Mesendoderm (in vitro differentiated cells): ENCODE results near the gene ANKS1B.

Experiments
- DNase-seq: peaks from one replicate; pipeline ENCODE4 v3.0.0; 2013
- H2AK5ac ChIP-seq: 2 replicates; pipeline ENCODE4 v1.6.1; 2013; ENCODE audit warnings: low read length, inconsistent platforms
- H2BK120ac ChIP-seq: 2 replicates; pipeline ENCODE4 v1.6.1; 2013; ENCODE audit warnings: low read depth, mild to moderate bottlenecking, low read length, moderate library complexity, mixed read lengths
- H2BK15ac ChIP-seq: replicated peaks from 2 replicates; pipeline ENCODE4 v1.6.1; 2013; ENCODE audit warnings: low read depth, mild to moderate bottlenecking, moderate library complexity
- H2BK5ac ChIP-seq: 2 replicates; pipeline ENCODE4 v1.6.1; 2013; ENCODE audit warnings: low read length, inconsistent platforms
- H3K18ac ChIP-seq: 2 replicates; pipeline ENCODE4 v1.6.1; 2013; ENCODE audit warnings: mild to moderate bottlenecking, low read length, mixed read lengths
- H3K23ac ChIP-seq: one replicate; pipeline ENCODE4 v1.6.1; 2013; ENCODE audit warnings: low read length
- H3K27ac ChIP-seq: 2 replicates; pipeline ENCODE4 v1.5.1; 2013; ENCODE audit warnings: low read depth, mild to moderate bottlenecking, inconsistent platforms, low read length, moderate library complexity
- H3K27me3 ChIP-seq: 2 replicates; pipeline ENCODE4 v1.6.1; 2013; ENCODE audit warnings: low read length, control low read depth, mild to moderate bottlenecking, inconsistent platforms; ENCODE audit not compliant: insufficient read depth, poor library complexity
- H3K36me3 ChIP-seq: 2 replicates; pipeline ENCODE4 v1.6.1; 2013; ENCODE audit warnings: low read length, inconsistent platforms; ENCODE audit not compliant: control insufficient read depth, insufficient read depth
- H3K4ac ChIP-seq: one replicate; pipeline ENCODE4 v1.6.1; 2013; ENCODE audit warnings: low read depth, mild to moderate bottlenecking, low read length, moderate library complexity
- H3K4me1 ChIP-seq: 2 replicates; pipeline ENCODE4 v1.6.1; 2013; ENCODE audit warnings: low read depth, low read length, inconsistent platforms; ENCODE audit not compliant: control insufficient read depth
- H3K4me2 ChIP-seq: 2 replicates; pipeline ENCODE4 v1.6.1; 2013; ENCODE audit warnings: low read length
- H3K4me3 ChIP-seq: 2 replicates; pipeline ENCODE4 v1.5.1; 2013; ENCODE audit warnings: mild to moderate bottlenecking, low read length
- H3K56ac ChIP-seq: one replicate; pipeline ENCODE4 v1.6.1; 2013; ENCODE audit warnings: low read length
- H3K79me1 ChIP-seq: 2 replicates; pipeline ENCODE4 v1.6.1; 2013; ENCODE audit warnings: low read length, inconsistent platforms
- H3K79me2 ChIP-seq: 2 replicates; pipeline ENCODE4 v1.6.1; 2013; ENCODE audit warnings: mild to moderate bottlenecking, low read length; ENCODE audit not compliant: control insufficient read depth, insufficient read depth
- H3K9ac ChIP-seq: 2 replicates; pipeline ENCODE4 v1.6.1; 2013; ENCODE audit warnings: low read length, inconsistent platforms
- H4K5ac ChIP-seq: one replicate; pipeline ENCODE4 v1.6.1; 2013; ENCODE audit warnings: low read length
- H4K8ac ChIP-seq: one replicate; pipeline ENCODE4 v1.6.1; 2013; ENCODE audit warnings: low read depth, mild to moderate bottlenecking, control low read depth, low read length, moderate library complexity
- WGBS: extraction: QIAGEN DNeasy Blood & Tissue Kit; methylation state at CpG from one replicate; pipeline ENCODE4 v1.1.7; 2013; ENCODE audit warnings: low lambda C conversion rate, missing lambda C conversion rate; ENCODE audit not compliant: insufficient coverage; ENCODE audit errors: extremely low coverage; 5-methylcytosine and 5-hydroxymethylcytosine counted together

The ANKS1B gene

DNA sequence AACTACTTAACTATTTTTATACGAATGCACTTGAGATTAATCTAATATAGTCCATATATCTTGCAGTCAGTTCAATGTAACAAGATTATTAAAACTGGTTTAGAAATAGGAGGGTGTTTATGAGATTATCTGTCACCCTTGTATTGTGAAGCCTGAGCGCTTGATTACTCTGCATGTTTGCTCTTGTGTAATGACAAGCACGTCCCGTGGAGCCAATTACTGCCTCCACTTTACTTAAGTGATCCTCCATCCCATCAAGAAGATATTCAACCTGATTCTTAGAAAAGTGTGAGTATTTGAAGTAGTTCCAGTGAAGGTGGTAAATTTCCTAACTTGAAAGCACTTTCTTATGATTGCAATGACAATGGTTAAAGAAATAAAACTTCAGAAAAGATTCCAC is 752.4 kb downstream of the ANKS1B start:
- Histone ChIP-seq H2AK5ac (no peak overlapping the region), H2BK120ac (no peak overlapping the region), H3K23ac (no peak overlapping the region), H3K27ac (no peak overlapping the region), H3K4me3 (no peak overlapping the region), H3K27me3 (no peaks in the 10 kb centered on the region), H3K18ac (no peak overlapping the region), H3K4me1 (no peaks in the 10 kb centered on the region), H2BK5ac (no peak overlapping the region), H3K4me2 (no peak overlapping the region), H4K8ac (no peak overlapping the region), H3K56ac (no peak overlapping the region), H3K79me1 (no peaks in the 10 kb centered on the region), H3K9ac (no peak overlapping the region), H3K36me3 (no peaks in the 10 kb centered on the region), H2BK15ac (no peak overlapping the region), H4K5ac (no peak overlapping the region), H3K4ac (no peak overlapping the region), H3K79me2 (no peaks in the 10 kb centered on the region)
- no CpG with 5 or more reads among the region's 4 CpGs for WGBS
- DNase-seq, result peak; percentile 19

DNA sequence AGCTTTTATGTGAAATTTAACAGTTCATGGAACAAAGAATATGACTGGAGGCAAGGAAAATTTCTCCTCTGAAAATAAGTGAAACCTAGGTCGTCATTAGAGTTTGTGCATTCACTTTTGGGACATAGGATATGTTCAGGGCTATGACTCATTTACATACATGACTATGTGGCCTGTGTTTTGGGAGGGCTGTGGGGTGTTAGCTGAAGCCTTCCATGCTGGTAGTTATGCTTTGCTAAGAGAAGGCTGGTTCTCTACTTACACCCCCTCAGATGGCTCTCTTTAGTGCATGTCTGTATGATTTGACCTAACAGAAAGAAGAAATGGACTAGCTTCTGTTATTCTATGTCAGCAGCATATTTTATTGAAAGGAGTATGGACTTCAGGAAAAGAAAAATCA is 753.7 kb downstream of the ANKS1B start:
- H3K4me3 ChIP-seq, result no peak overlapping the region
- no peak for DNase-seq
- no peak overlapping the region for H2AK5ac ChIP-seq
- WGBS, result no CpG with 5 or more reads among the region's 1 CpG
- H3K79me1 ChIP-seq, result no peaks in the 10 kb centered on the region
- no peak overlapping the region for H3K4me2 ChIP-seq
- H3K18ac ChIP-seq, result no peak overlapping the region
- no peaks in the 10 kb centered on the region for H3K36me3 ChIP-seq
- no peak overlapping the region for H2BK15ac ChIP-seq
- H3K23ac ChIP-seq, result no peak overlapping the region
- H4K8ac ChIP-seq, result no peak overlapping the region
- H2BK5ac ChIP-seq, result no peak overlapping the region
- H3K79me2 ChIP-seq, result no peaks in the 10 kb centered on the region
- H2BK120ac ChIP-seq, result no peak overlapping the region
- H3K27me3 ChIP-seq, result no peaks in the 10 kb centered on the region
- no peak overlapping the region for H4K5ac ChIP-seq
- H3K27ac ChIP-seq, result no peak overlapping the region
- no peak overlapping the region for H3K4ac ChIP-seq
- H3K56ac ChIP-seq, result no peak overlapping the region
- no peak overlapping the region for H3K9ac ChIP-seq
- no peaks in the 10 kb centered on the region for H3K4me1 ChIP-seq

DNA sequence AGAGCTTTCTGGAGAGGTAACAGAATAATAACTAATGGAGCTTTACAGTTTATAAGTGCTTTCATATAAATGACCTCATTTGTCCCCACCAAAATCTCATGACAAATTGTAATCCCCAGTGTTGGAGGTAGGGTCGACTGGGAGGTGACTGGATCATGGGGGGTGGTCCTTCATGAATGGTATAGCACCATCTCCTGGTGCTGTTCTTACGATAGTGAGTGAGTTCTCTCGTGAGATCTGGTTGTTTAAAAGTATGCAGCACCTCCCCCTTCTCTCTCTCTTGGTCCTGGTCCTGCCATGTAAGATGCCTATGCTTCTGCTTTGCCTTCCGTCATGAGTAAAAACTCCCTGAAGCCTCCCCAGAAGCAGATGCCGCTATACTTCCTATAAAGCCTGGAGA is 760.5 kb downstream of the ANKS1B start:
- H3K79me2 ChIP-seq, result no peaks in the 10 kb centered on the region
- no peak overlapping the region for H3K23ac ChIP-seq
- H3K9ac ChIP-seq, result no peak overlapping the region
- no peak overlapping the region for H2BK15ac ChIP-seq
- H4K5ac ChIP-seq, result no peak overlapping the region
- no peak overlapping the region for H3K27ac ChIP-seq
- H3K4me1 ChIP-seq, result no peaks in the 10 kb centered on the region
- WGBS, result no CpG with 5 or more reads among the region's 5 CpGs
- no peak overlapping the region for H3K56ac ChIP-seq
- no peaks in the 10 kb centered on the region for H3K27me3 ChIP-seq
- H3K4me3 ChIP-seq, result no peak overlapping the region
- no peak overlapping the region for H3K18ac ChIP-seq
- no peak overlapping the region for H2BK120ac ChIP-seq
- H2AK5ac ChIP-seq, result no peak overlapping the region
- H3K4ac ChIP-seq, result no peak overlapping the region
- H3K4me2 ChIP-seq, result no peak overlapping the region
- no peak overlapping the region for H4K8ac ChIP-seq
- peak; percentile 71 for DNase-seq
- H3K36me3 ChIP-seq, result no peaks in the 10 kb centered on the region
- no peak overlapping the region for H2BK5ac ChIP-seq
- H3K79me1 ChIP-seq, result no peaks in the 10 kb centered on the region

DNA sequence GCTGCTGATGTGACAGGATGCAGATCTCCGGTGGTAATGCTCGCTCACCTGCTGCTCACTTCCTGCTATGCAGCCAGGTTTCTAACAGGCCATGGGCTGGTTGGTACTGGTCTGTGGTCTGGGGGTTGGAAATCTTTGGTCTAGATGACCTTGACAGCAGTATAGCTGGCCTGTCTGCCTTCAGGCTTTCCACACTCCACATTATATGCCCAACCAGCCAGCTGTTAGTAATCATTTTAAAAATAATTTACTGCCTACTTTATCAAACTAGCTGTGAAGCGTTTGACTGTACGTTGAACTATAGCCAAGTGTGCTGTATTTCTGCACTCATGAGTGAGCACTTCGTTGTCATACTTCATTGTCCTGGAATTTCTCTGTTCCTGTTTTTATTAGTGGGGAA is 761.2 kb downstream of the ANKS1B start:
- Histone ChIP-seq H2BK120ac (no peak overlapping the region), H3K36me3 (no peaks in the 10 kb centered on the region), H3K4ac (no peak overlapping the region), H3K23ac (no peak overlapping the region), H3K79me1 (no peaks in the 10 kb centered on the region), H4K8ac (no peak overlapping the region), H3K4me2 (no peak overlapping the region), H3K27me3 (no peaks in the 10 kb centered on the region), H3K79me2 (no peaks in the 10 kb centered on the region), H3K9ac (no peak overlapping the region), H2BK5ac (no peak overlapping the region), H3K18ac (no peak overlapping the region), H2BK15ac (no peak overlapping the region), H2AK5ac (no peak overlapping the region), H4K5ac (no peak overlapping the region), H3K4me3 (no peak overlapping the region), H3K27ac (no peak overlapping the region), H3K56ac (no peak overlapping the region), H3K4me1 (no peaks in the 10 kb centered on the region)
- DNase-seq, result no peak
- no CpG with 5 or more reads among the region's 5 CpGs for WGBS

DNA sequence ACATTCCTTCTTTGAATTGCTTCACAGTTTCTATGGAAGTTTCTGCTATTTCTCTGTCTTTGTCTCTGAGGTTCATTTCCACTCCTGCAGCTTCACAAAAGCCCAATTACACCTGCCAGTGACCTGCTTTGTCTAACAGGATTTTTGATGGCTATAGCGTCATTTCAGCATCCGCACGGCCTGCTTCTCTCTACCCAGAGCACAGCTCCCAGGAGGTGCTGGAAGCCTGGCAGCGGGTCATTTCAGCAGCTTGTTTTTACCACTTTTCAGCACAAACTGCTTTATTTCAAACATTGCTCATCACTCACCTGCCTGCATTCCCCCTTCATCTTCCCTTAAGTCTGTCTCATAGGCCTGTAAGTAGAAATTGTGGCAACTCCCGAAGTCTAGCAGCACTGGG is 771.7 kb downstream of the ANKS1B start:
- Histone ChIP-seq H4K8ac (no peak overlapping the region), H3K23ac (no peak overlapping the region), H3K36me3 (no peaks in the 10 kb centered on the region), H3K4me2 (no peak overlapping the region), H4K5ac (no peak overlapping the region), H3K27ac (no peak overlapping the region), H2AK5ac (no peak overlapping the region), H2BK15ac (no peak overlapping the region), H3K56ac (no peak overlapping the region), H3K79me1 (no peaks in the 10 kb centered on the region), H3K9ac (no peak overlapping the region), H3K18ac (no peak overlapping the region), H2BK5ac (no peak overlapping the region), H3K4me1 (no peaks in the 10 kb centered on the region), H3K4me3 (no peak overlapping the region), H2BK120ac (no peak overlapping the region), H3K79me2 (no peaks in the 10 kb centered on the region), H3K27me3 (no peaks in the 10 kb centered on the region), H3K4ac (no peak overlapping the region)
- no CpG with 5 or more reads among the region's 5 CpGs for WGBS
- DNase-seq, result no peak

DNA sequence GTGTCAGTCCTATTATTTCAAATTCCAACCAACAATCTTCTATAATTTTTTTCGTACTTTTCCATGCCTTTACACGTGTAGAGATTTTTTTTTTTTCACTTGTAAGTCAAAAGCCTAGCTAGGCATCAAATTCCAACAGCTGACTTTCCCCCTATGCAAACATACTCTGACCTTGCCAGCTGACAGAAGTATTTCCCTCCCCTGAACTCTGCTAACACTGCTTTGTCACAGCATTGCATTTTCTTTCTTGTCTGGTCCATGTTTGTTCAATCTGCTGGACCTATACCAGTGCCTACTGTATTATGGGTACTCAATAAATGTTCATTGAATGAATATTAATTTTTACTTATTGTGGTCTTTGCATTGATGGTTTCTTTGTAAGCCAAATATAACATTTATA is 772.5 kb downstream of the ANKS1B start:
- H3K4me1 ChIP-seq, result no peaks in the 10 kb centered on the region
- H3K4ac ChIP-seq, result no peak overlapping the region
- no peaks in the 10 kb centered on the region for H3K79me2 ChIP-seq
- no peaks in the 10 kb centered on the region for H3K27me3 ChIP-seq
- H4K5ac ChIP-seq, result no peak overlapping the region
- no peak overlapping the region for H3K23ac ChIP-seq
- H3K27ac ChIP-seq, result no peak overlapping the region
- H3K4me3 ChIP-seq, result no peak overlapping the region
- H4K8ac ChIP-seq, result no peak overlapping the region
- no peak overlapping the region for H2BK5ac ChIP-seq
- no peak overlapping the region for H3K18ac ChIP-seq
- no peak overlapping the region for H3K9ac ChIP-seq
- no peaks in the 10 kb centered on the region for H3K36me3 ChIP-seq
- H2BK120ac ChIP-seq, result no peak overlapping the region
- no peak for DNase-seq
- no peak overlapping the region for H3K4me2 ChIP-seq
- no peaks in the 10 kb centered on the region for H3K79me1 ChIP-seq
- no peak overlapping the region for H2BK15ac ChIP-seq
- H3K56ac ChIP-seq, result no peak overlapping the region
- WGBS, result 100% methylated on average over 2 of the region's 2 CpGs
- no peak overlapping the region for H2AK5ac ChIP-seq
